ENCODE results near the gene KRIT1. TPM values are rescaled to one million over a fixed set of nuclear protein-coding genes. Genes with fewer than 3 reads are reported as not detected.
"Not testable (repeated sequence)": the region's sequence is repeated elsewhere in the genome, so short reads cannot be mapped to it uniquely, and the experiment has no call there.

KRIT1 gene
- total and polyA plus RNA-seq, 2 experiments from 2014 or later, result 29.5 to 29.7 TPM

GRCh38 chr7:92205987-92206386, 39.7 kb downstream of the KRIT1 start:
- TF ChIP-seq EZH2phosphoT487 (IDR thresholded peaks at IDR 0.05; ENCODE audit: insufficient read depth, low read depth), result no peak
- no peak for TF ChIP-seq EZH2 (IDR thresholded peaks at IDR 0.05; ENCODE audit: insufficient read depth, poor library complexity, severe bottlenecking)

GRCh38 chr7:92200791-92201190, 44.9 kb downstream of the KRIT1 start:
- no peak for DNase-seq

More at GRCh38 chr7:92205987-92206386, 39.7 kb downstream of the KRIT1 start:
- Histone ChIP-seq H3K36me3 (ENCODE audit: low read depth) (peaks cover 62% of the 10 kb centered on the region), H3K9me2 (ENCODE audit: insufficient read depth) (no peaks in the 10 kb centered on the region), H3F3A (ENCODE audit: insufficient read depth) (peaks cover under 1% of the 10 kb centered on the region; the same call in 1 of the 2 replicates), H3K27me3 (replicated peaks; ENCODE audit: insufficient read depth) (no peaks in the 10 kb centered on the region), H3K27ac (no peak overlapping the region), H3K79me2 (ENCODE audit: insufficient read depth) (peaks cover 50% of the 10 kb centered on the region), H2AFZ (no peak overlapping the region), H3K4me2 (ENCODE audit: unreplicated experiment) (no peak overlapping the region), H3K4me1 (ENCODE audit: insufficient read depth) (no peaks in the 10 kb centered on the region), H4K20me1 (ENCODE audit: insufficient read depth) (no peaks in the 10 kb centered on the region), H3K9ac (no peak overlapping the region), H3K9me3 (ENCODE audit: low read depth) (peaks cover 4% of the 10 kb centered on the region), H3K4me3 (no peak overlapping the region)
- 95 to 100% methylated on average over 2 to 3 of the region's 3 CpGs for WGBS, 2 experiments (ENCODE audit: low coverage in 1 of 2, low lambda C conversion rate in 2 of 2, missing lambda C conversion rate in 2 of 2)
- in situ Hi-C loops (cut with MboI), result no loop called here
- DNase-seq, result no peak

GRCh38 chr7:92192326-92192725, 53.4 kb downstream of the KRIT1 start:
- H3K27me3 ChIP-seq (replicated peaks; ENCODE audit: insufficient read depth), result no peaks in the 10 kb centered on the region
- H3K79me2 ChIP-seq (ENCODE audit: insufficient read depth), result no peaks in the 10 kb centered on the region
- in situ Hi-C loops (cut with MboI), result no loop called here
- no peaks in the 10 kb centered on the region; the same call in 1 of the 2 replicates for H3K36me3 ChIP-seq (ENCODE audit: low read depth)
- no peaks in the 10 kb centered on the region for H3K9me2 ChIP-seq (ENCODE audit: insufficient read depth)
- no peak overlapping the region for H3K9ac ChIP-seq
- H2AFZ ChIP-seq, result no peak overlapping the region
- H3K4me2 ChIP-seq (ENCODE audit: unreplicated experiment), result no peak overlapping the region
- no peaks in the 10 kb centered on the region for H4K20me1 ChIP-seq (ENCODE audit: insufficient read depth)
- H3K9me3 ChIP-seq (ENCODE audit: low read depth), result no peaks in the 10 kb centered on the region
- peaks cover 6% of the 10 kb centered on the region; the same call in 1 of the 2 replicates for H3F3A ChIP-seq (ENCODE audit: insufficient read depth)
- 94 to 100% methylated on average over 3 of the region's 3 CpGs for WGBS, 2 experiments (ENCODE audit: low coverage in 1 of 2, low lambda C conversion rate in 2 of 2, missing lambda C conversion rate in 2 of 2)
- H3K27ac ChIP-seq, result no peak overlapping the region
- H3K4me3 ChIP-seq, result no peak overlapping the region
- no peak for DNase-seq
- no peak for TF ChIP-seq EZH2 (IDR thresholded peaks at IDR 0.05; ENCODE audit: insufficient read depth, poor library complexity, severe bottlenecking)
- no peak for TF ChIP-seq EZH2phosphoT487 (IDR thresholded peaks at IDR 0.05; ENCODE audit: insufficient read depth, low read depth)
- no peaks in the 10 kb centered on the region for H3K4me1 ChIP-seq (ENCODE audit: insufficient read depth)

More at GRCh38 chr7:92200791-92201190, 44.9 kb downstream of the KRIT1 start:
- Histone ChIP-seq H3F3A (ENCODE audit: insufficient read depth) (no peaks in the 10 kb centered on the region), H2AFZ (no peak overlapping the region), H3K4me2 (ENCODE audit: unreplicated experiment) (no peak overlapping the region), H3K9me3 (ENCODE audit: low read depth) (no peaks in the 10 kb centered on the region), H3K79me2 (ENCODE audit: insufficient read depth) (peaks cover 2% of the 10 kb centered on the region; the same call in 1 of the 2 replicates), H3K4me1 (ENCODE audit: insufficient read depth) (no peaks in the 10 kb centered on the region), H3K27ac (no peak overlapping the region), H3K27me3 (replicated peaks; ENCODE audit: insufficient read depth) (no peaks in the 10 kb centered on the region), H3K36me3 (ENCODE audit: low read depth) (peaks cover 52% of the 10 kb centered on the region), H4K20me1 (ENCODE audit: insufficient read depth) (no peaks in the 10 kb centered on the region), H3K9me2 (ENCODE audit: insufficient read depth) (no peaks in the 10 kb centered on the region), H3K4me3 (no peak overlapping the region), H3K9ac (no peak overlapping the region)
- WGBS, 2 experiments (ENCODE audit: low coverage in 1 of 2, low lambda C conversion rate in 2 of 2, missing lambda C conversion rate in 2 of 2), result 100% methylated on average over 1 of the region's 1 CpG
- in situ Hi-C loops (cut with MboI), result no loop called here
- TF ChIP-seq EZH2 (IDR thresholded peaks at IDR 0.05; ENCODE audit: insufficient read depth, poor library complexity, severe bottlenecking), result no peak
- TF ChIP-seq EZH2phosphoT487 (IDR thresholded peaks at IDR 0.05; ENCODE audit: insufficient read depth, low read depth), result no peak

- H3F3A ChIP-seq (ENCODE audit: insufficient read depth); H3K79me2 ChIP-seq (ENCODE audit: insufficient read depth); H2AFZ ChIP-seq; H3K36me3 ChIP-seq (ENCODE audit: low read depth); H3K4me3 ChIP-seq; H3K4me2 ChIP-seq (ENCODE audit: unreplicated experiment); H3K27me3 ChIP-seq (replicated peaks; ENCODE audit: insufficient read depth); in situ Hi-C loops (cut with MboI); DNase-seq; H3K9ac ChIP-seq; H3K9me2 ChIP-seq (ENCODE audit: insufficient read depth); H3K9me3 ChIP-seq (ENCODE audit: low read depth); H3K27ac ChIP-seq; H3K4me1 ChIP-seq (ENCODE audit: insufficient read depth); H4K20me1 ChIP-seq (ENCODE audit: insufficient read depth): not testable (repeated sequence)
- 96 to 98% methylated on average over 15 of the region's 15 CpGs for WGBS, 2 experiments (ENCODE audit: low coverage in 1 of 2, low lambda C conversion rate in 2 of 2, missing lambda C conversion rate in 2 of 2)
Measured at GRCh38 chr7:92189246-92189645, 56.5 kb downstream of the KRIT1 start.

GRCh38 chr7:92184294-92184693, 61.4 kb downstream of the KRIT1 start:
- H3K27ac ChIP-seq; H2AFZ ChIP-seq; H3K36me3 ChIP-seq (ENCODE audit: low read depth); H3K9me3 ChIP-seq (ENCODE audit: low read depth); H3K9me2 ChIP-seq (ENCODE audit: insufficient read depth); H3K9ac ChIP-seq; H3K27me3 ChIP-seq (replicated peaks; ENCODE audit: insufficient read depth); H3K4me3 ChIP-seq; H4K20me1 ChIP-seq (ENCODE audit: insufficient read depth); in situ Hi-C loops (cut with MboI); H3K79me2 ChIP-seq (ENCODE audit: insufficient read depth); H3K4me1 ChIP-seq (ENCODE audit: insufficient read depth); H3K4me2 ChIP-seq (ENCODE audit: unreplicated experiment); DNase-seq: not testable (repeated sequence)
- WGBS, 2 experiments (ENCODE audit: low coverage in 1 of 2, low lambda C conversion rate in 2 of 2, missing lambda C conversion rate in 2 of 2), result 83 to 85% methylated on average over 1 of the region's 1 CpG
- H3F3A ChIP-seq (ENCODE audit: insufficient read depth), result peaks cover 12% of the 10 kb centered on the region
